ENCODE results near the gene SMIM43. TPM values are rescaled to one million over a fixed set of nuclear protein-coding genes. Genes with fewer than 3 reads are reported as not detected.
"Not testable (repeated sequence)": the region's sequence is repeated elsewhere in the genome, so short reads cannot be mapped to it uniquely, and the experiment has no call there.

The SMIM43 gene
- total RNA-seq, 1 donor from 2014 or later, result not detected

DNA sequence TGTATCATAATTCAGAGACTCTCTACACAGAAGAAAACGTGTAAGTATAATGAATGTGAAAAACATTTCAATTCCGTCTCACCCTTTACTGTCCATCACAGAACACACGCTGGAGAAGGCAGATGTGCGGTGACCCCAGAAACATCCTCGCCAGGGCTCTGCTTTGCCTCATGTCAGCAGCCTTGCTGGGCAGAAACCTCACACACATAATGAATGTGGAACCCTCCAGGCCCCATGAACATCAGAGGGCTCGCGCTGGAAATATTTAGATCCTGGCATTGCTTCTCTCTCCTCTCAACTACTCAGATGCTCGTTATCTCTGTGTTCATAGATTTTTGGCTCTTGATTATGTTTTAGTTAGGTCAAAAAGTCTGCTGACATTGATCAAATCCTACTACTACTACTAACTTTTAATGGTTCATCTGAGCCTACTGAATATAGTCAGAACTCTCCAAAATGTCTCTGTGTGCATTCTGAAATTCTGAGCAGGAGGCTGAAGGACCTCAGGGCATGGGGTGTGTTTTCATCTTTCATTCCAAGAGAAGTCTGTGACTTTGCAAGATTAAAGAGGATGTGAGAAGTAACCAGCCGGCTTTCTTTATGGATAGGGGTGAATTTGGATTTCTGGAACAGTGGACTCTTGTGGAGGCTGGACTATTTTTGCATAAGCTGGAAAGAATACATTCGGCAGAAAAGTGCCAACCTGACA lies 27.0 kb downstream of the SMIM43 start:
- Mint-ChIP-seq H3K27me3 (ENCODE audit: low read depth) (no peaks in the 10 kb centered on the region), H3K27ac (ENCODE audit: unreplicated experiment) (no peak overlapping the region), H3K9me3 (ENCODE audit: low read depth) (no peaks in the 10 kb centered on the region), H3K4me3 (ENCODE audit: unreplicated experiment) (no peak overlapping the region), H3K4me1 (ENCODE audit: low read depth) (peaks cover 31% of the 10 kb centered on the region), H3K36me3 (ENCODE audit: low read depth) (no peaks in the 10 kb centered on the region)
- TF ChIP-seq, protein P1, sequence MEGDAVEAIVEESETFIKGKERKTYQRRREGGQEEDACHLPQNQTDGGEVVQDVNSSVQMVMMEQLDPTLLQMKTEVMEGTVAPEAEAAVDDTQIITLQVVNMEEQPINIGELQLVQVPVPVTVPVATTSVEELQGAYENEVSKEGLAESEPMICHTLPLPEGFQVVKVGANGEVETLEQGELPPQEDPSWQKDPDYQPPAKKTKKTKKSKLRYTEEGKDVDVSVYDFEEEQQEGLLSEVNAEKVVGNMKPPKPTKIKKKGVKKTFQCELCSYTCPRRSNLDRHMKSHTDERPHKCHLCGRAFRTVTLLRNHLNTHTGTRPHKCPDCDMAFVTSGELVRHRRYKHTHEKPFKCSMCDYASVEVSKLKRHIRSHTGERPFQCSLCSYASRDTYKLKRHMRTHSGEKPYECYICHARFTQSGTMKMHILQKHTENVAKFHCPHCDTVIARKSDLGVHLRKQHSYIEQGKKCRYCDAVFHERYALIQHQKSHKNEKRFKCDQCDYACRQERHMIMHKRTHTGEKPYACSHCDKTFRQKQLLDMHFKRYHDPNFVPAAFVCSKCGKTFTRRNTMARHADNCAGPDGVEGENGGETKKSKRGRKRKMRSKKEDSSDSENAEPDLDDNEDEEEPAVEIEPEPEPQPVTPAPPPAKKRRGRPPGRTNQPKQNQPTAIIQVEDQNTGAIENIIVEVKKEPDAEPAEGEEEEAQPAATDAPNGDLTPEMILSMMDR (IDR thresholded peaks at IDR 0.05), result no peak
- no peak for DNase-seq (ENCODE audit: low spot score)

- TF ChIP-seq, protein P1 (IDR thresholded peaks at IDR 0.05), result peak; percentile 90
- no peaks in the 10 kb centered on the region for H3K27me3 Mint-ChIP-seq (ENCODE audit: low read depth)
- no peak overlapping the region for H3K27ac Mint-ChIP-seq (ENCODE audit: unreplicated experiment)
- no peak overlapping the region for H3K4me3 Mint-ChIP-seq (ENCODE audit: unreplicated experiment)
- no peaks in the 10 kb centered on the region for H3K9me3 Mint-ChIP-seq (ENCODE audit: low read depth)
- DNase-seq (ENCODE audit: low spot score), result no peak
- no peaks in the 10 kb centered on the region for H3K36me3 Mint-ChIP-seq (ENCODE audit: low read depth)
- peaks cover 37% of the 10 kb centered on the region for H3K4me1 Mint-ChIP-seq (ENCODE audit: low read depth)
These were observed 28.1 kb downstream of the SMIM43 start for GRCh38 chr4:121736735-121737351.

GRCh38 chr4:121734571-121734970 lies 30.4 kb downstream of the SMIM43 start:
- no peak overlapping the region for H3K4me3 Mint-ChIP-seq (ENCODE audit: unreplicated experiment)
- no peak for DNase-seq (ENCODE audit: low spot score)
- no peaks in the 10 kb centered on the region for H3K27me3 Mint-ChIP-seq (ENCODE audit: low read depth)
- no peaks in the 10 kb centered on the region for H3K36me3 Mint-ChIP-seq (ENCODE audit: low read depth)
- H3K4me1 Mint-ChIP-seq (ENCODE audit: low read depth), result peaks cover 33% of the 10 kb centered on the region
- TF ChIP-seq, protein P1 (IDR thresholded peaks at IDR 0.05), result no peak
- H3K27ac Mint-ChIP-seq (ENCODE audit: unreplicated experiment), result no peak overlapping the region
- H3K9me3 Mint-ChIP-seq (ENCODE audit: low read depth), result no peaks in the 10 kb centered on the region

DNA sequence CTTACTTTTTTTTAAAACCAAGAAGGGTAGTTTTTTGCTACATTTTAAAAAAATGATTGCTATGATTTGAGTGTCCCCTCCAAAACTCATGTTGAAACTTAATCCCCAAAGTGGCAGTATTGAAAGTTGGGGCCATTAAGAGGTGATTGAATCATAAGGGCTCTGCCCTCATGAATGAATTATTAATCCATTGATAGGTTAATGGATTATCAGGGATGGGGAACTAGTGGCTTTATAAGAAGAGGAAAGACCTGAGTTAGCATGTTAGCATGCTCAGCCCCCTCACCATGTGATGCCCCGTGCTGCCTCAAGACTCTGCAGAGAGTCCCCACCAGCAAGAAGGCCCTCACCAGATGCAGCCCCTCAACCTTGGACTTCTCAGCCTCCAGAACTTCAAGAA lies 31.0 kb downstream of the SMIM43 start:
- no peaks in the 10 kb centered on the region for H3K9me3 Mint-ChIP-seq (ENCODE audit: low read depth)

GRCh38 chr4:121729753-121730152 lies 35.2 kb downstream of the SMIM43 start:
- not testable (repeated sequence) for H3K9me3 Mint-ChIP-seq (ENCODE audit: low read depth)

More for the DNA sequence above, 31.0 kb downstream of the SMIM43 start:
- Mint-ChIP-seq H3K27me3 (ENCODE audit: low read depth) (no peaks in the 10 kb centered on the region), H3K4me3 (ENCODE audit: unreplicated experiment) (no peak overlapping the region), H3K27ac (ENCODE audit: unreplicated experiment) (no peak overlapping the region), H3K4me1 (ENCODE audit: low read depth) (peaks cover 29% of the 10 kb centered on the region), H3K36me3 (ENCODE audit: low read depth) (no peaks in the 10 kb centered on the region)
- no peak for DNase-seq (ENCODE audit: low spot score)
- TF ChIP-seq, protein P1 (IDR thresholded peaks at IDR 0.05), result no peak

More at GRCh38 chr4:121729753-121730152, 35.2 kb downstream of the SMIM43 start:
- not testable (repeated sequence) for H3K36me3 Mint-ChIP-seq (ENCODE audit: low read depth); DNase-seq (ENCODE audit: low spot score); H3K27ac Mint-ChIP-seq (ENCODE audit: unreplicated experiment); H3K27me3 Mint-ChIP-seq (ENCODE audit: low read depth); H3K4me3 Mint-ChIP-seq (ENCODE audit: unreplicated experiment)
- H3K4me1 Mint-ChIP-seq (ENCODE audit: low read depth), result peaks cover 31% of the 10 kb centered on the region

Data from chondrocyte (in vitro differentiated cells).